Left lung (tissue), 10 donors: ENCODE measurements around the gene PIGS. TPM values are rescaled to one million over a fixed set of nuclear protein-coding genes. Genes with fewer than 3 reads are reported as not detected.

Experiments
- ATAC-seq: fragments of 200-7000 bp; cut with Tn5 transposase; one replicate; pipeline ENCODE4 v1.9.1; 2020; ENCODE audit warnings: moderate library complexity
- DNase-seq, 4 donors: peaks; one replicate each; pipeline ENCODE4 v3.0.0-alpha.2; 2013 to 2020
- H3K27ac ChIP-seq, 2 donors: fragments of 200-600 bp; sonication (generic) in 1 of 2; one replicate each; pipeline versions ENCODE4 v1.5.0 to v1.8.0; 2020 to 2021
- H3K27me3 ChIP-seq, 2 donors: fragments of 200-600 bp; sonication (generic) in 1 of 2; one replicate each; pipeline versions ENCODE4 v1.5.0 to v1.8.0; 2020 to 2021
- H3K36me3 ChIP-seq, 2 donors: fragments of 200-600 bp; sonication (generic) in 1 of 2; one replicate each; pipeline versions ENCODE4 v1.5.0 to v1.8.0; 2020 to 2021
- H3K4me1 ChIP-seq, 2 donors: fragments of 200-600 bp; one replicate each; pipeline ENCODE4 v1.8.0; 2021
- H3K4me3 ChIP-seq, 2 donors: fragments of 200-600 bp; sonication (generic) in 1 of 2; one replicate each; pipeline versions ENCODE4 v1.5.0 to v1.8.0; 2020 to 2021; ENCODE audit warnings: mild to moderate bottlenecking in 1 of 2
- H3K9me3 ChIP-seq, 2 donors: fragments of 200-600 bp; sonication (generic) in 1 of 2; one replicate each; pipeline versions ENCODE4 v1.5.0 to v1.8.0; 2020 to 2021
- intact Hi-C, 2 donors: fragments of 100-400 bp; cut with DNase I; formaldehyde crosslinking; loops; one replicate each; pipeline versions ENCODE4 v1.11.2 to v1.14.2; 2022
- polyA plus RNA-seq, 6 donors: library from polyadenylated mRNA; unstranded; fragments of 120-200 nt; gene quantifications; one replicate each; pipeline ENCODE4 v1.2.1, GENCODE V29; 2013; ENCODE audit not compliant: insufficient read length in 6 of 6
- total RNA-seq, 2 donors: library from RNA; stranded (reverse); fragmentation: NEBNext Ultra II Directional; extraction: Animal tissue kit (Norgen Biotek cat#: 25700); gene quantifications; one replicate each; pipeline ENCODE4 v1.2.1, GENCODE V29; 2021
- TF ChIP-seq, protein P1 (sequence below), 2 donors: fragments of 200-600 bp; sonication (generic) in 1 of 2; IDR thresholded peaks; one replicate each; pipeline versions ENCODE4 v1.5.0 to v1.8.0; 2021; ENCODE audit warnings: antibody characterized with exemption in 2 of 2
- donor health status: DM: no; HTN: yes; CAD: no.
- donor health status: DM: no; HTN: no; CAD: no.

PIGS gene
- total and polyA plus RNA-seq, 8 donors, result 57.9 to 66.6 (median 63.1) TPM

DNA sequence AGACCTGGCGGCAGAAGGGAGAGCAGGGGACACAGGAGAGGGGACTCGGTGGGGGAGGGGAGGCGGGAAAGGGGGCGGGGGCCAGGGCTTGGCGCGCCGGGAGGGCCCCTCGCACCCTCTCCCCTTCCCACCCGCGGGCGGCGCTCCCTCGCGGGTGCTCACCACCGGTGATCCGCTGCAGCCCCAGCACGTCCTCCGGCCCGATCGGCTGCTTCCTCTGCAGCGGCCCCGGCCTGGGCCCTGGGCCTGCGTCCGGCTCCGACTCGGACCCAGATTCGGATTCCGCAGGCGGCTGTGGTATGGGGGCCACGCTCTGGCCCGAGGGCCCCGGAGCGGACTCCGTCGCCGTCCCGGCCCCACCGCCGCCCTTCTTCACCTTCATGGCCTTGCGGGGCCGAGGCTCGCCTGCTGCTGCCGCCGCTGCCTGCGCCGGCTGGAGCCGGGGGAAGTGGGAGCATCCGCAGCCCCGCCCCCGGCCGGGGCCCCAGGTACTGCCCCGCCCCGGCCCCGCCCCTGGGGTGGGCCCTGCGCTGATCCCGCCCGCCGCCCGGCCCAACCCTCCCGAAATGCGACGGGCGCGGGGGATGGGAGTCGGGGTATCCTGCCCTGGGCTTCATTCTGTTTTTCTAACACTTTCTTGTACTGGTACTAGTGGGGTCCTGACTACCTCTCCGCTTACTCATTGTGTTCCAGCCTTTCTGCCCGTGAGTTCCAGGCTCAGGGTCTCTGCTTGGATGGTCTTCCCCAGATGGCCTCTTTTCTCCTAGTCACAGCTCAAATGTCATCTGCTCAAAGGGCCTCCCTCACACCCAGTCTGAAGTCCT lies 18.9 kb downstream of the PIGS start, which contains the start of gene UNC119:
UNC119 (minus strand) TSS at position 449 of the 824 bp plus-strand sequence; CDS start at position 382, 67 bp downstream.
- no peaks in the 10 kb centered on the region for H3K9me3 ChIP-seq
- ATAC-seq (peak; percentile 95), DNase-seq (peak; percentile 72 to 98 (median 84))
- TF ChIP-seq, protein P1, sequence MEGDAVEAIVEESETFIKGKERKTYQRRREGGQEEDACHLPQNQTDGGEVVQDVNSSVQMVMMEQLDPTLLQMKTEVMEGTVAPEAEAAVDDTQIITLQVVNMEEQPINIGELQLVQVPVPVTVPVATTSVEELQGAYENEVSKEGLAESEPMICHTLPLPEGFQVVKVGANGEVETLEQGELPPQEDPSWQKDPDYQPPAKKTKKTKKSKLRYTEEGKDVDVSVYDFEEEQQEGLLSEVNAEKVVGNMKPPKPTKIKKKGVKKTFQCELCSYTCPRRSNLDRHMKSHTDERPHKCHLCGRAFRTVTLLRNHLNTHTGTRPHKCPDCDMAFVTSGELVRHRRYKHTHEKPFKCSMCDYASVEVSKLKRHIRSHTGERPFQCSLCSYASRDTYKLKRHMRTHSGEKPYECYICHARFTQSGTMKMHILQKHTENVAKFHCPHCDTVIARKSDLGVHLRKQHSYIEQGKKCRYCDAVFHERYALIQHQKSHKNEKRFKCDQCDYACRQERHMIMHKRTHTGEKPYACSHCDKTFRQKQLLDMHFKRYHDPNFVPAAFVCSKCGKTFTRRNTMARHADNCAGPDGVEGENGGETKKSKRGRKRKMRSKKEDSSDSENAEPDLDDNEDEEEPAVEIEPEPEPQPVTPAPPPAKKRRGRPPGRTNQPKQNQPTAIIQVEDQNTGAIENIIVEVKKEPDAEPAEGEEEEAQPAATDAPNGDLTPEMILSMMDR (IDR thresholded peaks at IDR 0.05), result no peak
- intact Hi-C loops, result loop anchor here in 1 of 2 donors (5.0 kb wide), 1 partner anchor 55 kb away; no protein-coding TSS in a partner anchor
- H3K36me3 ChIP-seq, result peaks cover 0 to 39% of the 10 kb centered on the region in 2 donors
- no peaks in the 10 kb centered on the region for H3K27me3 ChIP-seq
- peak within 1 kb of the TSS; percentile 93 to 98 for H3K4me3 ChIP-seq
- peaks cover 0 to 49% of the 10 kb centered on the region in 2 donors for H3K4me1 ChIP-seq
- H3K27ac ChIP-seq, result peak within 1 kb of the TSS in 1 of 2 donors; percentile 77

GRCh38 chr17:28551421-28552175 lies 19.7 kb downstream of the PIGS start:
- Histone ChIP-seq H3K27ac (peak overlapping the region in 1 of 2 donors; percentile 77), H3K36me3 (peaks cover 0 to 39% of the 10 kb centered on the region in 2 donors), H3K9me3 (no peaks in the 10 kb centered on the region), H3K4me3 (peak overlapping the region; percentile 93 to 98), H3K4me1 (peaks cover 0 to 53% of the 10 kb centered on the region in 2 donors), H3K27me3 (no peaks in the 10 kb centered on the region)
- intact Hi-C loops, result loop anchor here in 1 of 2 donors (5.0 kb wide), 1 partner anchor 54 kb away; no protein-coding TSS in a partner anchor
- TF ChIP-seq, protein P1 (IDR thresholded peaks at IDR 0.05), result no peak
- ATAC-seq (peak; percentile 22), DNase-seq (peak in 1 of 4 donors; percentile 26)

DNA sequence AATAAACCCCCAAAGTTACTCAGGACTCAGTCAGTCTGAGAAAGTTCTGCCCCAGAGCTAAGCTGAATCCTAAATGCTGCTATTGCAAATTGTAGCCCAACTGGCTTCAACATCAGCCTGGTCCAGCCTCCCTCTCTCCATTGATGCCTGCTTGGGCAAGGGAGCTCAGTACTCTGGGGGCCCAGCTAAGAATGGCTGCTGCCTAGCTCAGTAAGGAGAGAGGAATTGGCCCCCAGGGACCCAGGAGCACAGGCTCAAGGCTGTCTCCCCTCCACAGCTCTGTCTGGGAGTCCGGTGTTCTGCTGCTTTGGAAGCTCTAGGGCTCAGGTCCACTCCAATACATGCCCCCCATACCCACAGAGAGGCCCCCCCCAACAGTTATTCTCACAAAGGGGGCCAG lies 20.5 kb downstream of the PIGS start:
- Histone ChIP-seq H3K27ac (no peak overlapping the region), H3K4me1 (peaks cover 0 to 53% of the 10 kb centered on the region in 2 donors), H3K27me3 (no peaks in the 10 kb centered on the region), H3K4me3 (no peak overlapping the region), H3K36me3 (peaks cover 0 to 33% of the 10 kb centered on the region in 2 donors), H3K9me3 (no peaks in the 10 kb centered on the region)
- ATAC-seq (no peak), DNase-seq (no peak)
- intact Hi-C loops, result loop anchor here in 1 of 2 donors (5.0 kb wide), 1 partner anchor 54 kb away; no protein-coding TSS in a partner anchor
- TF ChIP-seq, protein P1 (IDR thresholded peaks at IDR 0.05), result no peak

GRCh38 chr17:28549236-28550132 lies 21.8 kb downstream of the PIGS start:
- TF ChIP-seq, protein P1 (IDR thresholded peaks at IDR 0.05), result no peak
- intact Hi-C loops, result loop anchor here (5.0 to 10.0 kb wide), 2 partner anchors 52 to 65 kb away; partner anchors contain the start of gene RSKR (in 1 of the 2)
- H3K4me3 ChIP-seq, result no peak overlapping the region
- DNase-seq (no peak), ATAC-seq (no peak)
- H3K27ac ChIP-seq, result peak overlapping the region in 1 of 2 donors; percentile 74
- peaks cover 0 to 20% of the 10 kb centered on the region in 2 donors for H3K36me3 ChIP-seq
- no peaks in the 10 kb centered on the region for H3K27me3 ChIP-seq
- peaks cover 0 to 53% of the 10 kb centered on the region in 2 donors for H3K4me1 ChIP-seq
- no peaks in the 10 kb centered on the region for H3K9me3 ChIP-seq
